Fibroblast of the aortic adventitia (primary cell): ENCODE data around the gene PREX1. TPM values are rescaled to one million over a fixed set of nuclear protein-coding genes. Genes with fewer than 3 reads are reported as not detected.

Experiments used
- DNase-seq: peaks from one replicate; pipeline ENCODE4 v3.0.0-alpha.2; 2010; ENCODE audit warnings: low read depth
- H3K4me3 ChIP-seq: 2 replicates; pipeline ENCODE4 v1.5.1; 2011; ENCODE audit warnings: low read depth, mild to moderate bottlenecking, control low read depth, low read length, moderate library complexity
- total RNA-seq: library from RNA; depleted of rRNA; stranded (reverse); fragments of >200 nt; gene quantifications from 2 replicates; pipeline ENCODE4 v1.2.3, GENCODE V29; 2012; ENCODE audit warnings: low replicate concordance
- TF ChIP-seq, protein P1 (sequence below): IDR thresholded peaks from 2 replicates; pipeline ENCODE4 v1.5.1; 2011; ENCODE audit warnings: mild to moderate bottlenecking, low read length, control low read depth, inconsistent platforms; ENCODE audit not compliant: insufficient read depth

Gene PREX1
- total RNA-seq, 1 donor: 13.0 TPM

DNA sequence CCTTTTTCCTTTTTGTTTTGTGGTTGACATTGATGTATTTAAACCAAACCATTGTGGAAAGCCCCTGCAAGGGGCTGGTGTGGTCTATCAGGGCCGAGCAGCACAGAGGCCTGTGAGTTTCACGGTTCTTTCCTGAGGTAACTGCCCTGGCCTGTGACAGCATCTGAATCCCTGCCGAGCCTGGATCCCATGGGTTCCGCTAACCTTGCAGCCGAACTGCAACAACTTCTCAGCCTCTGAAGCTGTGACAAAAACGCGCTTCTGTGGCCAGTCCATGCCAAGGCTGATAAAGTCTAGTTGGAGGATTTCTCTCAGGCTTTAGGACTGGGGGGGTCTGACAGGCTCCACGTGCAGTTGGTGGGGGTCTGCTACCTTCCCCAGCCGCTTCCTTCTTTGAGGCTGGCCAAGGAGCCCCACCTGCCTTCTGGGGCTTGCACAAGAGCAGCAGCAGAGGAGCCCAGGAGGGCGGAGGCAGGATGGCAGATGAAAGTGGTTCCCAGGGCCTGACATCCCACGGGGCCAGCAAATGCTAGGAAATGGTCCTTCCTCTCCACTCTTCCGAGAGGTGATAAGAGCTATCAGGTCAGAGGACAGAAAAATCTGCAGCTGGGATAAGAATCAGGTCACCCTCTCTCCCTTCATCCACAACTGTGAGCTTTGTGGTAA, 150.9 kb downstream of the PREX1 start:
- TF ChIP-seq, protein P1, sequence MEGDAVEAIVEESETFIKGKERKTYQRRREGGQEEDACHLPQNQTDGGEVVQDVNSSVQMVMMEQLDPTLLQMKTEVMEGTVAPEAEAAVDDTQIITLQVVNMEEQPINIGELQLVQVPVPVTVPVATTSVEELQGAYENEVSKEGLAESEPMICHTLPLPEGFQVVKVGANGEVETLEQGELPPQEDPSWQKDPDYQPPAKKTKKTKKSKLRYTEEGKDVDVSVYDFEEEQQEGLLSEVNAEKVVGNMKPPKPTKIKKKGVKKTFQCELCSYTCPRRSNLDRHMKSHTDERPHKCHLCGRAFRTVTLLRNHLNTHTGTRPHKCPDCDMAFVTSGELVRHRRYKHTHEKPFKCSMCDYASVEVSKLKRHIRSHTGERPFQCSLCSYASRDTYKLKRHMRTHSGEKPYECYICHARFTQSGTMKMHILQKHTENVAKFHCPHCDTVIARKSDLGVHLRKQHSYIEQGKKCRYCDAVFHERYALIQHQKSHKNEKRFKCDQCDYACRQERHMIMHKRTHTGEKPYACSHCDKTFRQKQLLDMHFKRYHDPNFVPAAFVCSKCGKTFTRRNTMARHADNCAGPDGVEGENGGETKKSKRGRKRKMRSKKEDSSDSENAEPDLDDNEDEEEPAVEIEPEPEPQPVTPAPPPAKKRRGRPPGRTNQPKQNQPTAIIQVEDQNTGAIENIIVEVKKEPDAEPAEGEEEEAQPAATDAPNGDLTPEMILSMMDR: no peak
- DNase-seq: no peak
- no peak overlapping the region for H3K4me3 ChIP-seq

DNA sequence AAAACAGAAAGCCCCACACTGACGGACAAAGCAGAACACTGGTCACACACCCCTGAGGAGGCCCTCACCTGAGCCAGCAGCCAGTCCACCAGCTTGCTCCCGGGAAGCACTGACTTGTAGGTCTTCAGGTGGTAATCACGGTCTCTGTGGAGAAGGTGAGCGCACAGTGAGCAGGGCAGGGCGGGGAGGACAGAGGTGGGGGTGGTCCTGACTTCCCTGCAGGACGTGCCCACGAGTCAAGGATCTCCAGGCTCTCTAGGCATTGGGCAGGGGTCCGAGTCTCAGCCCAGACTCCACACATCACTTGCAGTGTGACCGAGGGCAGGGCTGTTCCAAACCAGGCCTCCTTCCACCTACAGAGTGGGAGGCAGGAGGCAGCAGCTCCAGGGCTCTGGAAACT, 151.7 kb downstream of the PREX1 start:
- DNase-seq: no peak
- TF ChIP-seq, protein P1: no peak
- no peak overlapping the region for H3K4me3 ChIP-seq

DNA sequence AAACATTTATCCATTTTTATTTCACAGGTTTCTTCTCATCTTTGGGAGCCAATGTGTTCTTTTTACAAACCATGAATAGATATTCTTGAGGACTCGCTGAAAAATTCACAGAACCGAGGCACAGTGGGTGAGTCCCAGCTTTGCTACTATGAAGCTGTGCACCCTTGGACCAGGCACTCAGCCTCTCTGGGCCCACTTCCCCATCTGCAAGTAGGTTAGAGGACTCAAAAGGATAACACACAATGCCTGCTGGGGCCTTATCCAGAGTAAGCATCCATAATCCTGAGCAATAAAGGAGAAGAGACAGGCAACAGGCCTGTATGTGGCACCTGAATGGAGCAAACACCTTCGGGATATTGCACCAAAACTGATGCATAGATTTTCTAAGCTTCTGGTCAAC, 153.3 kb downstream of the PREX1 start:
- DNase-seq: no peak

DNA sequence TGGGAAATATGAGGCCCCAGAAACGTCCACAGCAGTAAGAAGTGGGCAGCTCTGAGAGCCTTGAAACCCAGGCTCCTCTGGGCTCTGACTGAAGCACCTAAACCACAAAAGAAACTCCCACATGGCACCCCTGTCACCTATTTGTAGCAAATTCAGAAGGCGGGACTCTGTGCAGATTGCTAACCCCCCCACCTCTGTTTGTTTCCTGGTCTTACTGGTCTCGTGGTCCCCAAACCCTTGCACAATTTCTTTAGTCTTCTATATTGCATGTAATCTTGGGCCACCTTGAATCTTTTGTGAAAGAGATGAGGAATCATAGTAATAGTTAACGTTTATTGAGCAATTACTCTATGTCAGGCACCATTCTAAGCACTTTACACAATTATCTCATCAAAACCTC, 154.3 kb downstream of the PREX1 start:
- TF ChIP-seq, protein P1: no peak
- no peak for DNase-seq
- no peak overlapping the region for H3K4me3 ChIP-seq

More for the DNA sequence above, 153.3 kb downstream of the PREX1 start:
- TF ChIP-seq, protein P1: no peak
- H3K4me3 ChIP-seq: no peak overlapping the region

DNA sequence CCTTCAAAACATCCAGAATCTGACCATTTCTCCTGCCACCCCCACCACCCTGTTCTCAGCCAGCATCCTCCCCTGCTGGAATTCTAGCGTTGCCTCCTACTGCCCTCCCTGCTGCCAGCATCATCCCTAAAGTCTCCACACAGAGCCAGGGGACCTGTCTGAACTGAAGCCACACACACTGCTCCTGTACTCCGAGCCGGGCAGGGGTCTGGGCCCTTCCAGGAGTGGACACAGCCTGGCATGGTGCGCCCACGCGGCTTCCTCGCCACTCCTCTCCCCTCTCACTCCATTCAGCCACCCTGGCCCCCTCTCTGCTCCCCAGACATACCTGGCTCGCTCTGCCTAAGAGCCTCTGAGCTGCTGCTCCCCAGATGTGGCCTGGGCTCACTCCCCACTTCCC, 155.5 kb downstream of the PREX1 start:
- no peak overlapping the region for H3K4me3 ChIP-seq
- TF ChIP-seq, protein P1: no peak
- DNase-seq: no peak

GRCh38 chr20:48671141-48671540, 156.7 kb downstream of the PREX1 start:
- DNase-seq: no peak
- H3K4me3 ChIP-seq: no peak overlapping the region
- TF ChIP-seq, protein P1: no peak
